HG03439 (cell line): ENCODE results near the gene TMEM135.

Source experiments
- ATAC-seq: cut with Tn5 transposase; IDR thresholded peaks from one replicate; pipeline ENCODE4 v1.9.1; 2021; ENCODE audit warnings: mild to moderate bottlenecking, moderate library complexity; ENCODE audit not compliant: unreplicated experiment

The TMEM135 gene

GRCh38 chr11:87190071-87190470, 152.3 kb downstream of the TMEM135 start:
- ATAC-seq: no peak

DNA sequence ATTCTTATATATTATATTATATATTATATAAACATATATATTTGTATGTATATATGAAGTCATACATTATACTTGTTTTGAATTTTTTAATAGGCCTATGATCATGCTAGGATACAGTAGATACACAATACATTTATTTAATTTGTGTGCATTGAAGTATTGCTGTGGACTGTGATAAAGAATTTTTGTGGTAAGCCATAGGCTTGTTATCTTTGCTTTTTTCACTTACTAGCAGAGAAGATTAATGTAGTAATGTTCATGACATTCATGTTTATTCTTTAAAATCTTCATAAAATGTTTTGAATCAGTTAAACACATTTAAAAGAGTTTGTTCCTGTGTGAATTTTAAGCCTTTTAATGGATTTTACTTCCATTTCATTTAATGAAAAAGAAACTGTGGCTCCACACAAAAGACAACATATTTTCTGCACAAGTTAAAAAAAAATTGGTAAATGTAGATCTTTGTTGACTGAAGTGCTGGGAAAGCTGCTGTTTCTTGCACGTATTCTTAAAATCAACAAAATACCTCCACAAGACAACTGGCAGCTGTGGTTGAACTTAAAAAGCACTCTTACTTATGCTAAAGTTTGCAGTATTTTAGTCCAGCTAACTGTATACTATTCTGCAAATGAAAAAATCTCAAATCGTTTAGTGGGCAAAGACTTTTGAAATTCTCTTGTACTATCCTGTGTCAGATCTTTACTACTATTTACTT, 156.2 kb downstream of the TMEM135 start:
- ATAC-seq: no peak

DNA sequence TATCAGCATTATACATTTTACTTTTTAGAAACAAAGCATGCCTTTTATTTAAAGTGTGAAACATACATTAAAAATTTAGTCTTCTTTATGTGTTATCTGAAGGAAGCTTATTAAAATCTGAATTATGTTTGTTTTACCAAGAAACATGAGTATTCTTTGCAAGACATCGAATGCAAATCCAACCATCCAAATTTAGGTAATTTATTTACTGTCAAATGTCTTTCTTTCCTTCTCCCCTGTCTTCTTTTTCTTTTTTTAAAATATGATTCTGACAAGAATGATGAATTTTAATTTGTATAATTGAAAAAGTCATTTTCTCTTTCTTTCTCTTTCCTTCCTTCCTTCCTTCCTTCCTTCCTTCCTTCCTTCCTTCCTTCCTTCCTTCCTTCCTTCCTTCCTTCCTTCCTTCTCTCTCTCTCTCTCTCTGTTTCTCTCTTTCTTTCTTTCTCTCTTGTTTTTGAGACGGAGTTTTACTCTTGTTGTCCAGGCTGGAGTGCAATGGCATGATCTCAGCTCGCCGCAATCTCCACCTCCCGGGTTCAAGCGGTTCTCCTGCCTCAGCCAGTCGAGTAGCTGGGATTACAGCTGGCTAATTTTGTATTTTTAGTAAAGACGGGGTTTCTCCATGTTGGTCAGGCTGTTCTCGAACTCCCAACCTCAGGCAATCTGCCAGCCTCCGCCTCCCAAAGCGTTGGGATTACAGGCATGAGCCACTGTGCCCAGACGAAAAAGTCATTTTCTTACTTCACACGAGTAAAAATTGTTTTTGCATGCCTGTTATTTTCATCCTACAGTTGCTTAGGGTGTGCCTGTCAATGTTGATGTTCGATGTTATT, 157.5 kb downstream of the TMEM135 start:
- no peak for ATAC-seq

DNA sequence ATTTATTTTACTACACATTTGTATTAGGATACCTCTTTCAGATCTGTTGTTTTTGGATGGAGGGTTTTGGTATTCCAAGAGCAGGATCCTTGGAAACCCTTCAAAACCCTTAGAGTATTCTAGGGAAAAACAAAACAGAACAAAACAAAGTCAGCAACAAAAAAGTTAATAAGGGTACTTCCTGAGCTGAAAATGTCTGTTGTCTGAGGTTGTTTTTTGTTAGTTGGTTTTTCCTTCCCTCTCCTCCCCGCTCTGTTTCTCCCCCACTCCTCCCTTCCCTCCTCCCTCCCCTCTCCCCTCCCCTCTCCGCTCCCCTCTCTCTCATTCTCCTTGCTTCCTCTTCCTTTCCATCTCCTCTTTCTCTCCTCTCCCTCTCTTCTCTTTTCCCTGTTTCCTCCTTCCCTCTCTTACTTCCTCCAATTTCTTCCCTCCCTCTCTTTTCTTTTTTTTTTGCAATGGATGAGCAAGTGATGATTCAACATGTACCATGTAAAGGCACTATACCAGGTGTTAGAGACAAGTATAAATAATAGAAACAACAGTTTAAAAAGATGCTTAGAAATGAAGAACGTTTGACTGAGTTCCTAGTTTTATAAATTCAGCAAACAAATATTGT, 160.6 kb downstream of the TMEM135 start:
- no peak for ATAC-seq

DNA sequence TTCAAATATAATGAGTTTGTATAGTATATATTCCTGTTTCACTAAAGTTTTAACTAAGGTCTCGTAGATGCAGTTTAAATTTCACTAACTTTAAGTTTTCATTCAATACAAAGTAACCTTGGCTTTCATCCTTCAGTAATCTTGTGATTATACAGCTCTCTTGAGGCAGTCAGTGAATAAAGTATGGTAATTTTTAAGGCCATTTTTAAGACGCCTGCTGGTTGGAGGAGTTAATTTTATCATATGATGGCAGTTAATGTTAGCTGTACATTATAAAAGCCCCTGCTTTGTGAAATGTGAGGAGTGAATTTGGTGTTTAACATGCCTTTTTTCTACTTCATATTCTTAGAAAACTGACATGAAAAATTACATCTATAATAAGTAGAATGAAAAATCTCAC, 163.6 kb downstream of the TMEM135 start:
- no peak for ATAC-seq

GRCh38 chr11:87203907-87204602, 166.3 kb downstream of the TMEM135 start:
- no peak for ATAC-seq

GRCh38 chr11:87212891-87213290, 175.2 kb downstream of the TMEM135 start:
- ATAC-seq: no peak

DNA sequence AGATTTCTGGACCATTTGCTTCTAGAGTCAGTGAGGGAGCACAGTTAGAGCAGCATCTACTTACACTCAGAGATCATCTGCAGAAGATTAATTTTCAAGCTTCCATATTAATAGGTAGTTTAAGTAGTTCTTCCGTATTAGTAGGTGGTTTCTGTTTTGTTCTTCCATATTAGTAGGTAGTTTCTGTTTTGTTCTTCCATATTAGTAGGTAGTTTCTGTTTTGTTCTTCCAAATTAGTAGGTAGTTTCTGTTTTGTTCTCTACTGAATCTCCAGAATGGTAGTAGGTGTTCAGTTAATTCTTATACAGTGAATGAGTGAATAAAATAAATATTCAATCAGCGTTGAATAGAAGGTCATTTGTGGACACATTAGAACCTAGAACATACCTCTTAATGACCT, 175.7 kb downstream of the TMEM135 start:
- peak; percentile 64 for ATAC-seq

DNA sequence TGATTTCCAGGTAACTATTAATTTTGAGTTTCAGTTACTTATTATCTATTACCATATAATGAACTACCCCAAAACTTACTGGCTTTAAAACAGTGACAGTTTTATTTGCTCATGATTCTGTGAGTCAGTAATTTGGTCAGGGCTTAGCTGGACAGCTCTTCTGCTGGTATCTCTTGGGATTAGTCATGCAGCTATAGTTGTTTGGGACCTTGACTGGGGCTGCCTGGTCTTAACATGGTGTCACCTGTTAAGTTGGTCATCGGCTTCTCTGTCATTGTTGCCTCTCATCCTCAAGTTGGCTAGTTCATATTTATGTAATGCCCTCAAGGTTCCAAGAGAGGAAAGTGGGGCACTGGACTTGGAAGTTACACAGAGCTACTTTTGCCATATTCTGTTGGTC, 177.5 kb downstream of the TMEM135 start:
- ATAC-seq: no peak

GRCh38 chr11:87219266-87219665, 181.5 kb downstream of the TMEM135 start:
- ATAC-seq: no peak

- no peak for ATAC-seq
These were observed 186.1 kb downstream of the TMEM135 start for GRCh38 chr11:87223816-87224215.

- ATAC-seq: no peak
These were observed 186.8 kb downstream of the TMEM135 start for GRCh38 chr11:87224486-87224885.

DNA sequence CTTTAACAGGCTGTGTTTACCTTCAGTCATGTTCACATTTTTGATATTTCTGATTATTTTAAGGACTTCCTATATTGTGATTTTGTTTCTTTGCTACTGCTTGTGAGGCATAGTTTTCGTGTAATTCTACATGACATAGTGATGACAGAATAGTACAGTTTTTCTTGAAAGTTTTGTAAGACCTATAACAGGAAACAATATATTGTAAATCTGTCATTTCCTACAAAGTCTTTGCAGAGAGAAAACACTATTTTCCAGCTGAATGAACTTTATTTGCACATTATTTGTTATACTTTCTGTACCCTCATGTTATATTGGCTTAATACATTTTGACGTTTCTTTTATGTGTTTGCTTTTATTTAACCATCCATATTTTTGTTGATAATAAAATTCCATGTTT, 191.1 kb downstream of the TMEM135 start:
- no peak for ATAC-seq

DNA sequence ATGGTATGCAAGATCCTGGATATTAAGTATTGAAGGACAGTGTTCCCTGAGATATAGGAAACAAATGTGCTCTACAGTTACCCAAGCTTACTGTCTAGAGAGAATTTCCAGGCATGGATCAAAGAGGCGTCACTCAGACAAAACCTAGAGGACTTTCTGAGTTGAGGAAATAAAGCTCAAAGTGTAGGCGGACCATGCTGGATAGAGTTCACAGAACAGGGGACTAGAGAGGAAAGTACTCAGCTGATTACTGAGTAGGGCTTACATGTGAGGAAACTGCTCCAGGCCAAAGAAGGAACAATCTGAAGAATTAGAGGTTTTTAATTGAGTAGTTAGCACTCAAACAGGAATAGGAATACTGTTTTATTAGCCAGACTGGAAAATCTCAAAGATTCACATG, 193.3 kb downstream of the TMEM135 start:
- ATAC-seq: no peak

DNA sequence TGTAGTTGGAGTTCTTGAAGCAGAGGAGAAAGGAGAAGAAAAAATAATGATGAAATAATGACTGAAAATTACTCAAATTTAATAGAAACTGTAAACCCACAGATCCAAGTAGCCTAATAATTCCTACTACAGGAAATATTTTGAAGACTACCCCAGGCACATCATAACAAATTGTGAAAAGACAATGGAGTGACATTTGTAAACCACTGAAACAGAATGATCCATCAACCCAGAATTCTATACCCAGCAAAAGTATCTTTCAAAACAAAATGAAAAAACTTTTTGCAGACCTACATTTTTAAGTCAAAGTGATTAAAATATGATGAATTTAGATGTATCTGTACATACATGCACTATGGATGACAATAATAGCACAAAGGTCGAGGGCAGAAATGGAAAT, 194.6 kb downstream of the TMEM135 start:
- ATAC-seq: no peak

- ATAC-seq: no peak
These were observed 197.6 kb downstream of the TMEM135 start for GRCh38 chr11:87235366-87235765.

DNA sequence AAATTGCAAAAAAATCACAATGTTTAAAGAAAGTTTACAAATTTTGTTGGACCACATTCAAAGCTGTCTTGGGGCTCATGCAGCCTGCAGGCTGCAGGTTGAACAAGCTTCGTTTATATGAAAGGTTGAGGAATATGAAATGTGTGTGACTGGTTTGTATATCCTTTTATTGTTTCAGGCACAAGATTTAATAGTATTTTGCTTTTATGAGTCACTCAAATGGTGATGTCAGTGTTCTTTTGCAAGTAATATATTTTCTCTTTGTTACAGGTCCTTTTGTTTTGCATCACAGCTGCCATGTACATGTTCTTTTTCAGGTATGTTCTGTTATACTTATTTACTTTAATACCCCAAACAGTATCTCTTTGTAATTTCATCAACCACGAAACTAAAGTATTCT, 198.6 kb downstream of the TMEM135 start:
- ATAC-seq: no peak

DNA sequence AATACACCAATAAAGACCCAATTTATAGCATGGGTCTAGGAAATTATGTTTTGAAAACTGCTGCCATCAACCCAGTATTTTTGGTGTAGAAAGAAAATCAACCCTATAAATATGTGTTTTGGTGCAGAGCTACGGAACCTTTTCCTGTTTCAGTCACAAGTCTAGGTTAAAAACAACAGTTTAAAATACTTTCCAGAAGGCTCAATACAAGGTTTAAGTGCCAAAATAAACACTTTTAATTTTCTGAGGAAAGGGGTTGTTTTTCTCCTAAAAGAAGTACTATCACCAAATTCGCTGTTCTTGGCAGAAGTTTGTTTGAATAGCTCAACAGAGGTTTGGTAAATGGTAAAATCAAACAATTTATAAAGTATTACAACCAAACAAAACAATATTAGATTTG, 201.3 kb downstream of the TMEM135 start:
- no peak for ATAC-seq

DNA sequence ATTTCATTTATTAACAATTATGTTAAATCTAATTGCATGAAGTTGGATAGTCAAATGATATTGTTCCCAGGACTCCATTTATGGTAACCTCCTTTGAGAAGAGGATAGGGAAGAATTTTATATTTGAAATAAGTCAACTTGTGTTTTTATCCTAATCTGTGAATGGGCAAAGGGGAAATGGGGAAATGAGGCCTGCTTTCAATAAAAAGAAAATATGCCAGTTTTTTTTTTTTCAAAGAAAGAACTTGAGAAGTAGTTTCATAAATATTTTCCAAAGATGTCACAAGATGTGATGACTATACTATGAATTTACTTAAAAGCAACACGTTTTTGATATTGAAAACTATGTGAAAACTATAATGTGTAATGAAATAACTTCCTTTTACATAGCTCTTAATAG, 201.8 kb downstream of the TMEM135 start:
- ATAC-seq: no peak

- no peak for ATAC-seq
These were observed 213.8 kb downstream of the TMEM135 start for GRCh38 chr11:87251560-87251959.

DNA sequence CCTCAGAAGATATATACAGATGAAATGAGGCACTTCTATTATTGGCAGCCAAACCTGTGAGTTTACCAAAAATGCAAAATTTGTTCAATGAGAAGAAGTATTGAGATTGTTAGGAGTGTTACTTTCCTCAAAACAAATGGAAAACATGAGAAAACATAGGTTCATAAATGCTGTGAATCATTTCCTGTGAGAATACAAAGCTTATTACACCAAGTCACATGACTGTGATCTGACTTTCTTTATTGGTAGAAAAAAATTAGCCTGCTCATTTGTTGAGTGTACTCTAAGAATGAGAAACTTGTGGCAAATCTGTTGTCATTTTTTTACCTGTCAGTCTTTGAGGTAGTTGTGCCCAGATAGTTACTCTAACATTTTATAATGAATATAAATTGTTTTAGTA, 215.1 kb downstream of the TMEM135 start:
- no peak for ATAC-seq
